ENCODE measurements around the gene FAM131B. TPM values are rescaled to one million over a fixed set of nuclear protein-coding genes. Genes with fewer than 3 reads are reported as not detected.

FAM131B gene
- total RNA-seq, 1 donor from 2014 or later = 17.0 TPM

DNA sequence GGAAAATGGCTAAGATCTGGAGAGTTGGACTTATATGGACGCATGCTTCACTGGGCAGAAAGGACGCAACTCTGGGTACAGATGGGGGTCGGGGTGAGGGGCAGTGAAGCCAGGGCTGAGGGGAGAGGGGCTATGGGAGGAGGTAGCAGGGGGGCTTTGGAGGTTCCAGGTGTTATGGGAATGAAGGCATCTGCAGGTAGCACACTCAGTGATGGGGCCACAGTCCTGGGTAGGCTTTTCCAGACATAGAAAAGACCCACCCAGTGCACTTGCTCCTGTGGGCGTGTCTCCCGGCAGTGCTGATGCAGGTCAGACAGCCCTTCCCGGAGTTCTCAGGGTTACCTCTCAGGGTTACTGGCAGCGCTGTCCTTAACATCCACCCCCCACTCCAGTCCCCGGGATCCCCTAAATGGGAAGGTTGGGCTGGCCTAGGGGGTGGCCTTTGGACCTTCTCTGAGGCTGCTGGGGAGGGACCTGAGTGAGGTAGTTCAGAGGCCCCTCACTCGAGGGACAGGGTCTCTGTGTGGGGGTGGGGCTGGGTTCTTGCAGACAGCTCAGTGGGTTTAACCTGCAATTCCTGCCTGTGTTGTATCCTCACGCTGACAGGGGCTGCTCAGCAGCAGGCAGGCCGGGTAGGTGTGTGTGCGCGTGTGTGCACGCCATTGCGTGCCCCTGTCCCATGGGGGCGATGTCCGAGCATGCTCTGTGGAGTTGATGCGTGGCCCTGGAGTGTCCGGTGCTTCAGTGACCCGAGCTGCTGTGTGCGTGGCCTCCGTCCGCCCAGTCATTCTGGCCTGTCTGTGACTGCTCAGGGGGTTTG is 24.9 kb upstream of the FAM131B start:
- TF ChIP-seq, protein P1, sequence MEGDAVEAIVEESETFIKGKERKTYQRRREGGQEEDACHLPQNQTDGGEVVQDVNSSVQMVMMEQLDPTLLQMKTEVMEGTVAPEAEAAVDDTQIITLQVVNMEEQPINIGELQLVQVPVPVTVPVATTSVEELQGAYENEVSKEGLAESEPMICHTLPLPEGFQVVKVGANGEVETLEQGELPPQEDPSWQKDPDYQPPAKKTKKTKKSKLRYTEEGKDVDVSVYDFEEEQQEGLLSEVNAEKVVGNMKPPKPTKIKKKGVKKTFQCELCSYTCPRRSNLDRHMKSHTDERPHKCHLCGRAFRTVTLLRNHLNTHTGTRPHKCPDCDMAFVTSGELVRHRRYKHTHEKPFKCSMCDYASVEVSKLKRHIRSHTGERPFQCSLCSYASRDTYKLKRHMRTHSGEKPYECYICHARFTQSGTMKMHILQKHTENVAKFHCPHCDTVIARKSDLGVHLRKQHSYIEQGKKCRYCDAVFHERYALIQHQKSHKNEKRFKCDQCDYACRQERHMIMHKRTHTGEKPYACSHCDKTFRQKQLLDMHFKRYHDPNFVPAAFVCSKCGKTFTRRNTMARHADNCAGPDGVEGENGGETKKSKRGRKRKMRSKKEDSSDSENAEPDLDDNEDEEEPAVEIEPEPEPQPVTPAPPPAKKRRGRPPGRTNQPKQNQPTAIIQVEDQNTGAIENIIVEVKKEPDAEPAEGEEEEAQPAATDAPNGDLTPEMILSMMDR (IDR thresholded peaks at IDR 0.05) = no peak
- Mint-ChIP-seq H3K27me3 (ENCODE audit: unreplicated experiment) (no peaks in the 10 kb centered on the region), H3K9me3 (ENCODE audit: unreplicated experiment) (no peaks in the 10 kb centered on the region), H3K27ac (ENCODE audit: unreplicated experiment) (no peak overlapping the region), H3K4me3 (ENCODE audit: unreplicated experiment) (no peak overlapping the region), H3K4me1 (ENCODE audit: unreplicated experiment) (peaks cover 36% of the 10 kb centered on the region), H3K36me3 (ENCODE audit: unreplicated experiment) (peaks cover 36% of the 10 kb centered on the region)
- DNase-seq (ENCODE audit: extremely low spot score, unreplicated experiment) = no peak

DNA sequence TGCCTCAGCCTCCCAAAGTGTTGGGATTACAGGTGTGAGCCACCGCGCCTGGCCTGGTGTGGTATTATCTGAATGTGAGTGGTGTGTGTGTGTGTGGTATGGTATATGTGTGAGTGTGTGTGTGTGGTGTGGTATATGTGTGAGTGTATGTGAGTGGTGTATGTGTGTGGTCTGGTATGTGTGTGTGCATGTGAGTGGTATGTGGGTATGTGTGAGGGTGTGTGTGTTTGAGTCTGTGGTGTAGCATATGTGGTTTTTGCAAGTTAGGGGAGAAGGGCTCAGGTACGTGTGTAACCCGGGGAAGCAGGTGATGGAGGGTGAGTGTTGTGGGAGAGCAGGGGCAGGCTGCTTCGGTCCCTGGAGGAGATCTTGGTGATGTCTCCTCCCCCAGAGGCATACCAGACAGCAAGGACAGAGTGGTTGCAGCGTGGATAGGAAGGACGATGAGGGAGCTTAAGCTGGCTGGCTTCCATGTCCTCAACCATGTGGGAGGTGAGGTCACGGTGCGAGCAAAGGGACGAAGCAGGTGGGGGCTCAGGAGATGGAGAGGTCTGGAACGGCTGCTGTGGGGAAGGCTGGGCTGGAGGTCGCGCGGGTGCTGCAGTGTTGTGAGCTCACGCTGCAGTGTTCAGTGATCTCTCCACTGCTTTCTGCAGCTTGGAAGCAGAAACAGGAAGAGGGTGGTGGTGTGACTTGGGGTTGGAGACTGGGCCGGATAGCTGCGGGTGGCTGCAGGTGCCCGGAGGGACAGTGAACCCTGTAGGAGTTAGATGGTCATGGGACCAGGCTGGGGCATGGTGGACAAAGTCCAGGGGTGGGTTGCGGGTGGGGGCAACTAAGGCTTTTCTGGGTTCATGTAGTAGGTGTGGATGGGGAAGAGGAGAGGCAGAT is 23.6 kb upstream of the FAM131B start:
- Mint-ChIP-seq H3K4me1 (ENCODE audit: unreplicated experiment) (peaks cover 24% of the 10 kb centered on the region), H3K4me3 (ENCODE audit: unreplicated experiment) (no peak overlapping the region), H3K27ac (ENCODE audit: unreplicated experiment) (no peak overlapping the region), H3K9me3 (ENCODE audit: unreplicated experiment) (no peaks in the 10 kb centered on the region), H3K36me3 (ENCODE audit: unreplicated experiment) (peaks cover 33% of the 10 kb centered on the region), H3K27me3 (ENCODE audit: unreplicated experiment) (no peaks in the 10 kb centered on the region)
- TF ChIP-seq, protein P1 (IDR thresholded peaks at IDR 0.05) = no peak
- DNase-seq (ENCODE audit: extremely low spot score, unreplicated experiment) = no peak

DNA sequence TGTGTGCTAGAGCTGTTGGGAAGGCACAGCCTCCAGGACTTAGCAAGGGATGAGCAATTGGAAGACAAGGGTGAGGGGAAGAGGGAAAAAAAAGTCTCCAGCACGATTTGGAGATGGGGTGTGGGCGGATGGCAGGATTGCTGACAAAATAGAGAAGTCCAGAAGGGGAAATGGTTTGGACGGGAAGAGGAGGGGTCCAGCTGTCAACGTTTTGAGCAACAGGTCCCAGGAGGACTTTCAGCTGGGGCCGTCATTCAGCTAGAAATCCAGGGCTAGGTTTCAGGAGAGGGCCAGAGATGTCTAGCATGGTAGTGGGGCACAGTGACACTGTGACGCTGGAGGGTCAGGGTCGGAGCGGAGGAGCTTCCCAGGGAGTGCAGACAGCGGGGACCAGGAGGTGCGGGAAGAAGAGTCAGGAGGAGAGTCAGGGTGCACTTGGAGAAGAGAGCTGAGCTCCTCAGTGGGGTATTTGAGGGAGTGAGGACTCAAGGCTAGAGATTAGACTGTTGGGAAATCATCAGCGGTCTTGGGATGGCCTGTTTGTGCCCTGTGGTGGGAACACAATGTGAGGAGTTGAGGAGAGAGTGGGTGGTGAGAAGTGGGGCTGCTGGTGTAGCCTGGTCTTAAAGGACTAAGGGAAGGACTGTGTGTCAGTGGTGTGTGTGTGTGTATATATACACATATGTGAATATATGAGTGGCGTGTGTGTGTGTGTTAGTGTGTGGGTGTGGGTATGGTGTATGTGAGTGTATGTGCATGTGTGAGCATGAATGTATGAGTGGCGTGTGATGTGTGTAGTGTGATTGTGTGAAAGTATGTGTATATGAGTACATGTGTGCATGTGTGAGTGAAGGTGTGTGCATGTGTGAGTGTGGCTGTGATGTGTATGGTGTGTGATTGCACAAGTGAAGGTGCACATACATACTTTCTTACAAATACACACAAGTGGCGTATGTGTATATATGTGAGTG is 22.4 kb upstream of the FAM131B start:
- Mint-ChIP-seq H3K4me3 (ENCODE audit: unreplicated experiment) (no peak overlapping the region), H3K36me3 (ENCODE audit: unreplicated experiment) (peaks cover 23% of the 10 kb centered on the region), H3K9me3 (ENCODE audit: unreplicated experiment) (no peaks in the 10 kb centered on the region), H3K4me1 (ENCODE audit: unreplicated experiment) (peaks cover 15% of the 10 kb centered on the region), H3K27ac (ENCODE audit: unreplicated experiment) (no peak overlapping the region), H3K27me3 (ENCODE audit: unreplicated experiment) (no peaks in the 10 kb centered on the region)
- TF ChIP-seq, protein P1 (IDR thresholded peaks at IDR 0.05) = no peak
- no peak for DNase-seq (ENCODE audit: extremely low spot score, unreplicated experiment)

DNA sequence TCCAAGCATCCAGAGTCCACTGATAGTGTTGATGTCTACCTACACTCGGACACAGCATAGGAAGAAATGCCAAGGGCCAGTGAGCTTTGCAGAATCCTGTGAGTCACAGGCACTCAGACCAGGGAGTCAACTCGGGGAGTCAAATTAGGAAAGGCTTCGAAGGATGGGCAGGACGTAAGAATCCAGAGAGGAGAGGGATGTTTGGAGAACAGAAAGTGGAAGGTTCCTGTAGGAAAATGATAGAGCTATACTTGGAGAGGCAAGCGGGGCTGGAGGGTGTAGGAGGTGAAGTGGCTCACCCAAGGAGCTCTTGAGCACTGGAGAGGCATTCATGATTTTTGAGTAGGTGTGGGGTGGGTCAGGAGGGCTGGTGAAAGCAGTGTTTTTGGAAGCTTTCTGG is 21.6 kb upstream of the FAM131B start:
- Mint-ChIP-seq H3K27me3 (ENCODE audit: unreplicated experiment) (no peaks in the 10 kb centered on the region), H3K27ac (ENCODE audit: unreplicated experiment) (no peak overlapping the region), H3K36me3 (ENCODE audit: unreplicated experiment) (peaks cover 15% of the 10 kb centered on the region), H3K4me1 (ENCODE audit: unreplicated experiment) (peaks cover 15% of the 10 kb centered on the region), H3K9me3 (ENCODE audit: unreplicated experiment) (no peaks in the 10 kb centered on the region), H3K4me3 (ENCODE audit: unreplicated experiment) (no peak overlapping the region)
- TF ChIP-seq, protein P1 (IDR thresholded peaks at IDR 0.05) = no peak
- DNase-seq (ENCODE audit: extremely low spot score, unreplicated experiment) = no peak

Data from osteocyte (in vitro differentiated cells).